MM.1S (cell line): Measurements from ENCODE around the gene PCDH9.
A peak's percentile ranks its signal among the peaks of the same experiment; 100 is the strongest.

ENCODE experiments used
- DNase-seq: peaks from one replicate; pipeline ENCODE4 v3.0.0-alpha.2; 2015
- H2AFZ ChIP-seq: fragments of 300-600 bp; sonication (generic); 2 replicates; pipeline ENCODE4 v1.6.0; 2016; ENCODE audit warnings: antibody characterized with exemption, low read length
- H3F3A ChIP-seq: fragments of 300-600 bp; sonication (generic); 2 replicates; pipeline ENCODE4 v1.6.1; 2016; ENCODE audit warnings: mild to moderate bottlenecking, antibody characterized with exemption, low read length, moderate library complexity, mixed read lengths; ENCODE audit not compliant: insufficient read depth
- H3K27ac ChIP-seq: fragments of 300-600 bp; sonication (generic); 2 replicates; pipeline ENCODE4 v1.5.1; 2016; ENCODE audit warnings: mild to moderate bottlenecking, low read length
- H3K27me3 ChIP-seq: fragments of 300-600 bp; sonication (generic); replicated peaks from 2 replicates; pipeline ENCODE4 v1.6.0; 2016; ENCODE audit warnings: low read length; ENCODE audit not compliant: insufficient read depth
- H3K36me3 ChIP-seq: fragments of 300-600 bp; sonication (generic); replicated peaks from 2 replicates; pipeline ENCODE4 v1.6.1; 2016; ENCODE audit warnings: mild to moderate bottlenecking, low read length, mixed read lengths; ENCODE audit not compliant: insufficient read depth
- H3K4me1 ChIP-seq: fragments of 300-600 bp; sonication (generic); 2 replicates; pipeline ENCODE4 v1.6.1; 2016; ENCODE audit warnings: low read length, mixed read lengths
- H3K4me2 ChIP-seq: fragments of 300-600 bp; sonication (generic); 2 replicates; pipeline ENCODE4 v1.6.0; 2016; ENCODE audit warnings: low read depth, low read length
- H3K4me3 ChIP-seq: fragments of 300-600 bp; sonication (generic); 2 replicates; pipeline ENCODE4 v1.5.1; 2016; ENCODE audit warnings: low read length, mixed read lengths
- H3K79me2 ChIP-seq: fragments of 300-600 bp; sonication (generic); 2 replicates; pipeline ENCODE4 v1.6.1; 2016; ENCODE audit warnings: mixed run types, low read length, mixed read lengths
- H3K9ac ChIP-seq: fragments of 300-600 bp; sonication (generic); 2 replicates; pipeline ENCODE4 v1.6.1; 2016; ENCODE audit warnings: low read length, mixed read lengths
- H3K9me2 ChIP-seq: fragments of 300-600 bp; sonication (generic); replicated peaks from 2 replicates; pipeline ENCODE4 v1.6.1; 2016; ENCODE audit warnings: mild to moderate bottlenecking, low read length, mixed read lengths; ENCODE audit not compliant: insufficient read depth
- H3K9me3 ChIP-seq: fragments of 300-600 bp; sonication (generic); replicated peaks from 2 replicates; pipeline ENCODE4 v1.6.1; 2016; ENCODE audit warnings: mild to moderate bottlenecking, low read length, mixed read lengths; ENCODE audit not compliant: insufficient read depth
- H4K20me1 ChIP-seq: fragments of 300-600 bp; sonication (generic); 2 replicates; pipeline ENCODE4 v1.6.1; 2016; ENCODE audit warnings: mild to moderate bottlenecking, low read length, moderate library complexity, mixed read lengths; ENCODE audit not compliant: insufficient read depth
- EZH2 ChIP-seq: fragments of 300-600 bp; sonication (generic); optimal IDR thresholded peaks from 2 replicates; pipeline ENCODE3; 2017; ENCODE audit warnings: low read depth, mild to moderate bottlenecking, antibody characterized with exemption, low read length, mixed read lengths
- EZH2phosphoT487 ChIP-seq: fragments of 300-600 bp; sonication (generic); IDR thresholded peaks from 2 replicates; pipeline ENCODE4 v1.6.1; 2018; ENCODE audit warnings: antibody characterized with exemption, low read length
- TF ChIP-seq, protein P1 (sequence below): fragments of 300-600 bp; sonication (generic); IDR thresholded peaks from 2 replicates; pipeline ENCODE4 v1.5.1; 2016; ENCODE audit warnings: antibody characterized with exemption, low read length, mixed read lengths

The PCDH9 gene

DNA sequence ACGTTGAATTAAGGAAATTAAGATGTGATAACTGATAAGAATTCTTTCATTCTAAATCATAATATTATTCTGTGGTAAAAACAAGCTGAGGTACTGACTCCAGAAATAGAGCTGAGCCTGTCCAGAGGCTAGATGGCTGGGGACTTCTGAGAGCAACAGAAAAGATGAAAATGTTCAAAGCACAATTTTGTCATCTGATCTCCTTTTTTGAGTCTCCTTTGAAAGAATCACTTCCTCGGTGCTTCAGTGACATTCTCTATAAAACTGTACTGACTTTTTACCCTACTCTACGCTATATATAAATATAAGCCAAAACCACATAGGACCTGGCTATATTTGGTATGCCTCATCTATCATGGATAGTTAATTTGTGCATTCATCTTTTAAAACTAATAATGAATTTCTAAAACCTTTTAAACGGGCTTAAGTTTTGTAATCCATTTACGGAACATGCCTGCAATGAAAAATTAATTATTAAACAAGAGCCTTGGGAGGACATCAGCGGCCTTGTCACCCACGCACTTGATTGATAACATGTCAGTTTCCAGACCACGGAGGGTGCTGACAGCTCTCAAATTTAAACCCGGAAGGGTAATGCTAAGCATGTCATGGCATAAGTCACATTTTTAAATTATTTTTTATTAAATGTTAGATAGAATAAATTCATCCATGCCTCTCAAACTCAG is 235.5 kb downstream of the PCDH9 start:
- Histone ChIP-seq H3K4me1 (peaks cover 15% of the 10 kb centered on the region), H3K4me3 (peak overlapping the region; percentile 33; the same call in 1 of the 2 replicates), H3K9me2 (no peaks in the 10 kb centered on the region), H3K9ac (peak overlapping the region; percentile 41), H3K36me3 (no peaks in the 10 kb centered on the region), H3K27me3 (no peaks in the 10 kb centered on the region), H3K4me2 (peak overlapping the region; percentile 55), H3K79me2 (no peaks in the 10 kb centered on the region), H3K27ac (peak overlapping the region; percentile 89), H4K20me1 (no peaks in the 10 kb centered on the region), H3F3A (peaks cover 30% of the 10 kb centered on the region), H2AFZ (peak overlapping the region; percentile 48), H3K9me3 (no peaks in the 10 kb centered on the region)
- TF ChIP-seq EZH2phosphoT487 (no peak), EZH2 (no peak)
- TF ChIP-seq, protein P1, sequence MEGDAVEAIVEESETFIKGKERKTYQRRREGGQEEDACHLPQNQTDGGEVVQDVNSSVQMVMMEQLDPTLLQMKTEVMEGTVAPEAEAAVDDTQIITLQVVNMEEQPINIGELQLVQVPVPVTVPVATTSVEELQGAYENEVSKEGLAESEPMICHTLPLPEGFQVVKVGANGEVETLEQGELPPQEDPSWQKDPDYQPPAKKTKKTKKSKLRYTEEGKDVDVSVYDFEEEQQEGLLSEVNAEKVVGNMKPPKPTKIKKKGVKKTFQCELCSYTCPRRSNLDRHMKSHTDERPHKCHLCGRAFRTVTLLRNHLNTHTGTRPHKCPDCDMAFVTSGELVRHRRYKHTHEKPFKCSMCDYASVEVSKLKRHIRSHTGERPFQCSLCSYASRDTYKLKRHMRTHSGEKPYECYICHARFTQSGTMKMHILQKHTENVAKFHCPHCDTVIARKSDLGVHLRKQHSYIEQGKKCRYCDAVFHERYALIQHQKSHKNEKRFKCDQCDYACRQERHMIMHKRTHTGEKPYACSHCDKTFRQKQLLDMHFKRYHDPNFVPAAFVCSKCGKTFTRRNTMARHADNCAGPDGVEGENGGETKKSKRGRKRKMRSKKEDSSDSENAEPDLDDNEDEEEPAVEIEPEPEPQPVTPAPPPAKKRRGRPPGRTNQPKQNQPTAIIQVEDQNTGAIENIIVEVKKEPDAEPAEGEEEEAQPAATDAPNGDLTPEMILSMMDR = no peak
- peak; percentile 31 for DNase-seq

GRCh38 chr13:66994097-66994496 is 236.0 kb downstream of the PCDH9 start:
- peak overlapping the region; percentile 41; the same call in 1 of the 2 replicates for H3K9ac ChIP-seq
- peak; percentile 8 for DNase-seq
- no peaks in the 10 kb centered on the region for H3K36me3 ChIP-seq
- H2AFZ ChIP-seq = peak overlapping the region; percentile 48; the same call in 1 of the 2 replicates
- TF ChIP-seq, protein P1 = no peak
- peaks cover 30% of the 10 kb centered on the region for H3F3A ChIP-seq
- H3K4me1 ChIP-seq = peaks cover 15% of the 10 kb centered on the region
- H3K27ac ChIP-seq = peak overlapping the region; percentile 89; the same call in 1 of the 2 replicates
- H3K9me3 ChIP-seq = no peaks in the 10 kb centered on the region
- no peaks in the 10 kb centered on the region for H4K20me1 ChIP-seq
- H3K79me2 ChIP-seq = no peaks in the 10 kb centered on the region
- no peak overlapping the region for H3K4me3 ChIP-seq
- no peaks in the 10 kb centered on the region for H3K27me3 ChIP-seq
- peak overlapping the region; percentile 55 for H3K4me2 ChIP-seq
- H3K9me2 ChIP-seq = no peaks in the 10 kb centered on the region

DNA sequence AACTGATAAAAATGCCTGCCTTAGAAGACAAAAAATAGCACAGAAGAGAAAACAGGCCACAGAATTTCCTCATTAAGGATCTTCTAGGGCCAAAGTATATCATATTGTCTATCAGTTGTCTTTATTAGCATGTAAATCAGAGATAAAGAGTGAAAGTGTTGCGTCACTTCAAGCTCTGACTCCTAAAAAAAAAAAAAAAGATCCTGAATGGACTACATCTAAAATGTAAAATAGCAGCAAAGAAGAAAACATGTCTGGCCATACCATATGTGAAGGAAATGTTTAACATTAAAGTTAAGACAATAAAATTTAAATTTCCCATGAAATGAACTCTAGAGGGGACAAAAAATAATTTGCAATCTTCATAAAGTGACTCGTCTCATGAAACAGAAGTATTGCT is 237.4 kb downstream of the PCDH9 start:
- Histone ChIP-seq H3K27me3 (no peaks in the 10 kb centered on the region), H3K4me3 (no peak overlapping the region), H3K9ac (no peak overlapping the region), H3K9me3 (no peaks in the 10 kb centered on the region), H3K9me2 (no peaks in the 10 kb centered on the region), H3K4me2 (no peak overlapping the region), H3K79me2 (no peaks in the 10 kb centered on the region), H3K36me3 (no peaks in the 10 kb centered on the region), H3F3A (peaks cover 30% of the 10 kb centered on the region), H2AFZ (no peak overlapping the region), H3K4me1 (peaks cover 15% of the 10 kb centered on the region), H4K20me1 (no peaks in the 10 kb centered on the region), H3K27ac (no peak overlapping the region)
- TF ChIP-seq EZH2 = no peak
- TF ChIP-seq, protein P1 = no peak
- no peak for TF ChIP-seq EZH2phosphoT487
- DNase-seq = no peak
